GM19193 (cell line): ENCODE measurements around the gene TSPAN14.

Experiments used
- POLR2A ChIP-seq: IDR thresholded peaks from 4 replicates; pipeline ENCODE4 v1.6.1; 2011; ENCODE audit not compliant: insufficient read depth, insufficient read length; ENCODE audit errors: extremely low read depth

TSPAN14 gene

DNA sequence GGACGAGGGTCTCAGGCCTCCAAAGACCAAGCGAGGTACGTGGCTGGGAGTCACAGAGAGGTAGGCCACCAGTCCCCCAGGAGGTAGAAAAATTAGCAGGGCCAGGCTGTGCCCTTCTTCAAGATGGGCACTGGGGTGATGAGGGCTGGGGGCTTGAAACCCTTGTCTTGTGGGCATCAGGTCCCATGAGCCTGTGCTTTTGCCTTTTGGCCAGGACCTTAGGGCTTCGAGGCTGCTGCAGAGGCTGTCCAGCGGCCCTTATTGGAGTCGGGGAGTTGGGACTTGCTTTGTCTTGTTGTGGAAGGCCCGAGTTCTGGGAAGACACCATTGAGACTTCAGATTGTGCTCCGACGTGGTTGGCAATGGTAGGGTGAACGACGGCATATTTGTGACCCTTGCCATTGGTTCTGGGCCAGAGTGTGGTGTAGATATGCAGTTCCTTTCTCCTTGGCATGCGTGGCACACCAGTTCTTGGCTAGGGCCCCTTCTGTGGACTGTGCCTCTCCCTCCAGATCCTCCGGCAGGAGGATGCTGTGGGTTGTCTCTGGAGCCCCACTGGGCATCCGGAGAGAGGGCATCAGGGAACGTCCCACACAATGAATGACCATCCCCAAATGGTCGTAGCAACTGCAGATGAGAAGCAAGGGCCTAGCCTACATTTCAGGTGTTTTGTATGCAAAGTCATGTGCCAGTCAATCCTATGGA, 84.5 kb downstream of the TSPAN14 start:
- TF ChIP-seq POLR2A = no peak

DNA sequence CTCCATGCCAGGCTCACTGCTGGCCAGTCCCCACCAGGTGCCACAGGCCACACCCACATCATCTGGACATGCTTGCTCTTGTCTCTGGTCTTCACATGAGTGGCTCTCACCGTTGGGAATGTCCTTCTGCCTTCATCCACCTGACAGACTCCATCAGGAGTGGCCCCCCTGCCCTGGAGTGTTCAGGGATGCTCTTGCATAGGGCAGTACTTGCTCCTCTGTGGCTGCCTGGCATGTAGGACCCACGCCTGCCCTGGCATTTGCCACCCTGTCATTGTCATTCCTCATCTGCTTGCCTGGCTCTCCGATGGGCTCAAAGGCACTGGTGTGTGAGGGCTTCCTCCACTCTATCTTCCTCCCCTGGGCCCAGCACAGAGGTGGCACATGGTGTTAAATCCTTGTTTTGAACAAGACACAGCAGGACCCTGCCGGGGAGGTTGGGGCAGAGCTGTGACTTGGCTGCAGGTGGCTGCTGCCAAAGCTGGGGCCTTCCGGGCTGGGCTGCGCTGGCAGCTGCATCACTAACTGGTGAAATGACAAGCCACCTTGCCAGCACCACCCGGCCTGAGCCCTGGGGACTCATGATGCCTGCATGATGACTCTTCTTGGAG, 85.4 kb downstream of the TSPAN14 start:
- TF ChIP-seq POLR2A = no peak

DNA sequence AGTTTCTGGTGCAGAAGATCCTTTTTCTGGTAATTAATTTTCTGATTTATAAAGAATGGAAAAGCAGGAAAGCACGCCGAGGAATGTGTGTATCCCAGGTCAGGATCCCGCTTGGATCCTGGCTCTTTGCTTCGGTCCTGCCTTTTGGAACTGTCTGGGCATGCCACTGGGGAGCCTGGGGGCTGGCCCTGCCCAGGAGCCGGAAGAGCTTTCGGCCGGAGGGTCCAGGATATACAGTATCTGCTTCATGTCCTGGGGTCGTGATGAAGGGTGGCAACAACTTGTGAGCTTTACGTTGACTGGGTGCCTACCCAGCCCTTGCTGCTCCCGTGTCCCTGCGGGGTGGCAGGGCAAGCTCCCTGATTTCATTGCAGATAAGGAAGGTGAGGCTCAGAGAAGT, 86.0 kb downstream of the TSPAN14 start:
- TF ChIP-seq POLR2A = no peak

DNA sequence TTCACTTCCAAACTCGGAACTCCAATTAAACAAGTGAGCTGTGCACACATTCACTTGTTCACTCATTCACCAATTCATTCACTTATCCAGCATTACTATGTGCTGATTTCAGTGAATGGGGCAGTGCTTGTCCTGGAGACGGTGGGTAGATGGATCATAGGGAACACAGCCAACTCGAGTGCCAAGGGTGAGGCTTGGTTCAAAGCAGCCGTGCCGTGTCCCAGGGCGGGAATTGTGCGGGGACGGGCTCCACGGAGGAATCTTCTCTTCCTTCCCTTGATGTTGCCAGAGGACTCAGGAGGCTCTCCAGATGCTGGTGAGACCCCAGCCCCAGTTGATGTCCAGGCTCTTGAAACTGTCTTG, 86.5 kb downstream of the TSPAN14 start:
- TF ChIP-seq POLR2A = no peak

DNA sequence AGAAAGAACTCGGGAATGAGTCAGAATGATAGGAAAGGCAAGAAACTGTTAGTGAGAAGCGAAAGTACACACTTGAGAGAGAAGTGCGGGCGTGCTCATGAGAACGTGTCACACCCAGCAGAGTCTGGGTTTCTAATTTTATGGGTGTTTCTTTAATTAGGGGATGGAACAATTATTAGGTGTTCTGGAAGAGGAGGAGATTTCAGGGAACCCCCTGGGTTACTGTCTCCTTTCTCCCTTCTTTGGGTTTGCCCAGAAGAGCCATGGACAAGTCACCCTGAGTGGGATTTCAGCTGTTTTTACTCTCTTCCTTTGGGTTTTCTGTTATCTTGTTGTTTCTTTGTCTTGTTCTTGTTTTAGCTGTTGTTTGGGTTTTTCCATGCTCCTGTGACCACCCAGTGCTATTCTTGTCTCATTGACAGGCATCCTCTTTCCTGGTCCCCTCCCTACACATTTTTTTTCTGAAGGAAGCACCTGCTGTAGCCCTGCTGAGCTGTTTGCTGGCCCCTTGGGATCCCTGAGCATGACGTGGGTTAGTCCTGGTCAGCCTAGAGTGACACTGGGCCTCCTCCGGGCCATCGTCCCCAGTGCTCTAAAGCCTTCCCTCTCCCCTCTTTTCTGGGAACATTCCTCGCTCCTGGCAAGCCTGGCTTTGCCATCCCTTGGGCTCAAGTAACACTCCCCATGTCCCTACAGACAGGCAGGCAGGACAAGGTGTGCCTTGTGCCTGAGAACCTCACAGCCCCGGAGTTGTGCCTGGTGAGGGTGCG, 87.1 kb downstream of the TSPAN14 start:
- no peak for TF ChIP-seq POLR2A

DNA sequence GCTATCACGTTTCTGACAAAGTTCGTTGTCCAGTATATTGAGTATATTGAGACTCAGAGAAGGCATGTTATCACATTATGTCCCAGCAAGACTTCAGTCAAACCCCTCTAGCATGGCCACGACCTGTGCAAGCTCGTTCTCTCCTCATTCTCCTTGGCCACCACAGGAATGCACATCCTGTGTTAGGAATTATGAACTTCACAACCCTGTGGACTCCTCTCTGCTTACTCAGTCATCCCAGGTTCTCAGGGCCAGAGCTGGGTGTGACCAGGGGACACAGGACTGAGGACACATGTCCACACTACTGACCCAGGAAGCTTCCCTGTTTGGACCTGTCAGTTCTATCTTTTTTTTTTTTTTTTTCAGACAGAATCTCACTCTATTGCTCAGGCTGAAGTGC, 87.9 kb downstream of the TSPAN14 start:
- no peak for TF ChIP-seq POLR2A

DNA sequence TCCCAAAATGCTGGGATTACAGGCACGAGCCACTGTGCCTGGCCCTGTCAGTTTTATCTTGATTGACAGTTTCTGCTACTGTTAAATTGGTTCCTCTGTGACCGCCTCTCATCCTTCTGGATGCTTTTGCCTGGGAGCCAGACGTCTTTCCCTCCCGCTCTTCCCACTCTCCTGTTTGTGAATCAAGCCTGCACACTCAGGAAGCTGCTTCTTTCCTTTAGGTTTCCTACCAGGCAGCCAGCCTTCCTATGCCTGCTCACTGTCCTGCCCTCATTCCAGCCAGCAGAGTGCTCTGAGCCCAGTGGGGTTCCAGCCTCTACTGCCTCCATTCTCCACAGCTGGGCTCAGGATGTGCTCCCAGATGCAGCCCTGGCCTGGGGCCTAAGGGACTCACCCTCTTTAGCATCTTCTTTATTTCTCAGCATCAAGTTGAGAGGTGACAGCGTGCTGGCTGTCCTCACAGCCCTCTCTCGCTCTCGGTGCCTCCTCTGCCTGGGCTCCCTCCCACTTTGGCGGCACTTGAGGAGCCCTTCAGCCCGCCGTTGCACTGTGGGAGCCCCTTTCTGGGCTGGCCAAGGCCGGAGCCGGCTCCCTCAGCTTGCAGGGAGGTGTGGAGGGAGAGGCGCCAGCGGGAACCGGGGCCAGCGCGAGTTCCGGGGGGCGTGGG, 88.7 kb downstream of the TSPAN14 start:
- no peak for TF ChIP-seq POLR2A

DNA sequence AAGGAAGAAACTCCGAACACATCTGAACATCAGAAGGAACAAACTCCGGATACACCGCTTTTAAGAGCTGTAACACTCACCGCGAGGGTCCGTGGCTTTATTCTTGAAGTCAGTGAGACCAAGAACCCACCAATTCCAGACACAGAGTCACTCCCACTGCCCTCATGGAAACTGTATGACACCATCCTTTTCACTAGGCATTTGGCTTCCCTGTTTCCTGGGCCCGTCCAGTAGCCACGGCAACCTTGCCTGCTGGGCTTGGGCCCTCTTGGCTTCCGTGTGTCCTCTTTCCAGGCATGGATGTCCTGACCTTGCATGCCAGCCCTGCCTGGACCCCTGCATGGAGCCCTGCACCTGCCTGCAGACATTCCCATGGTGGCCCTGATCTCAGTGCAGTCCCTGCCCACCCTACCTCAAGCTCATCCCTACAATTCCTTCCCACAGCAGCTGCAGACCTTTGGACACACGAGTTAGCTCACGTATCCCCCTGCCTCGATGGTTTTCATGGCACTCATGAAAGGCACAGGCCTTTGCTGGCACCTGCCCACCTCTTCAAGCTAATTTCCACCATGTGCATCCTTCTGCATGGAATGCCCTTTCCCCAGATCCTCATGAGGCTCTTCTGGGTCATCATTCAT, 90.3 kb downstream of the TSPAN14 start:
- TF ChIP-seq POLR2A = no peak

DNA sequence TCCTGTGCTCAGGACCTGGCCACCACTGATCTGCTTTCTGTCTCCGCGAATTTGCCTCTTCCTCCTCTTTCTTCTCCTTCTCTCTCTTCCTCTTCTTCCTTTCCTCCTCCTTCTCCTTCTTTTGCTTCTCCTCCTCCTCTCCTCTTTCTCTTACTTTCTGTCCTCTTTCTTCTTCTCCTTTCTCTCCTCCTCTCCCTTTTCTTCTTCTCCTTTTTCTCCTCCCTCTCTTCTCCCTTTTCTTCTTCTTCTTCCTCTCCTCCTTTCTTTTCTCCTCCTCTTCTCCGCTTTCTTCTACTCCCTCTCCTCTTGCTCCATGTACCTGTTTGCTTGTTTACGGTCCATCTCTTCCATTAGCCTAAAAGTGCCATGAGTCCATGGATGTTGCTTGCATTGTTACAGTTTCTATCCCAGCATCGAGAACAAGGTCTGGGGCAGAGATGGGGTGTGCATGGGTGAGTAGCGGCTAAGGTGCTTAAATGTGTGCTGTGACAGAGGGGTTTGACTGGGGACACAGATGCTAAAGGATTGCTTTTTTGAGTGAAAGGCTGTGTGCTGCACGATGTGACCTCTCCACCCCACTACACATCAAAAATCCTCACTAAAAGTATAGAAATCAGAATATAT, 91.3 kb downstream of the TSPAN14 start:
- no peak for TF ChIP-seq POLR2A

DNA sequence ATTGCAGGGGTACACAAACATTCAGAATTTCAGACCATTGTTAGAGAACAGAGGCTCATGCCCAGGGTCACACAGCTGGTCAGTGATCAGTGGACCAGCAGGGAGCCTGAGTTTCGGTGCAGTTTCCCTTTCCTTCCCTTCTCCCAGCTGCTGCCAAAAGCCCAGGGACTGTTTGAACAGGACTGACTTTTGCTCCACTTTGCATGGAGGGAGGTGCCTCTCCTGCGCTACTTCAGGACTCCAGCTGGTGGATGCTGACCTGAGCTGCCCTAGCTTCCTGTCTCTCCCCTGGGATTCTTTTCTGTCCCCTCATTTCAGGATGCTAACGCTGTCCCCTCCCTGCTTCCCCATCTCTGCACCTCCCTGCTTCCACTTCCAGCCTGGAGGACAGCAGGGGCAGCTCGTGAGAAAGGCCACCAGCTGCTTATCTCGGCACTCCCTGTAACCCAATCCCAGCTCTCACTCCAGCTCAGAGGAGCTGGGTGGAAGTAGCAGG, 98.1 kb downstream of the TSPAN14 start:
- TF ChIP-seq POLR2A = no peak

DNA sequence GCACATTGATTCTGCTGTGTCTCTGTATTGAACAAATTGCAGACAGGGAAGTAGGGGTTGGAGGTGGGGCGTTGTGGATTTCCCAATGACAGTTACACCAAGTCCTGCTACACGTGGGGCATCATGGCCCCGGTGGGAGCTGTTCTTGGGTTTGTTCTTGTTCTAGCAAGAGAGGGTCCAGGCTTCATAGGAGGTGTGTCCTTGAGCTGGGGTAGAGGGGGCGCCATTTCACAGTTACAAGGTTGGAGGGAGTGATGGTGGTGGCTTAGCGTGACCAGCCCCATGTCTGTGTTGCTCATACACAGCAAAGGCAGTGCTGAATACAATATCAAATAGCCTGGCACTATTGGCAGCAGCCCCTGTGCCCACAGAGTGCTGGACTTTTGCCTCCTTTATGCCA, 99.3 kb downstream of the TSPAN14 start:
- TF ChIP-seq POLR2A = no peak

DNA sequence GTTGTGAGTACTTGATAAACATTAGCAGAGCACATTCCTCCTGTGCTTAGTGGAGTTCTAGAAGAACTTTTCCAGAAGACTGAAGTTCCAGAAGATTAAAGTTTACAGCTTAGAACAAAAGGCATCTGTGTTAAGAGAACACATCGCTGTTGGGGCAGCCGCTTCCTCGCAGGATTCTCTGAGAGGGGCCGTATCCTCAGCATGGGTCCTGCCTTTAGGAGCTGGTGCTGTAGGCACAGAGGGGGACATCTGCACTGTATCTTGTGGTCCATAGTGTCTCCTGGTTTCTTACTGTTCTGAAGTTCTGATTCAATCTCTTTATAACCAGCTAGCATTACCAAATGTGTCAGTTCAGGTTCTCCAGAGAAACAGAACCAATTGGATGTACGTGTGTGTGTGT, 99.9 kb downstream of the TSPAN14 start:
- TF ChIP-seq POLR2A = no peak

DNA sequence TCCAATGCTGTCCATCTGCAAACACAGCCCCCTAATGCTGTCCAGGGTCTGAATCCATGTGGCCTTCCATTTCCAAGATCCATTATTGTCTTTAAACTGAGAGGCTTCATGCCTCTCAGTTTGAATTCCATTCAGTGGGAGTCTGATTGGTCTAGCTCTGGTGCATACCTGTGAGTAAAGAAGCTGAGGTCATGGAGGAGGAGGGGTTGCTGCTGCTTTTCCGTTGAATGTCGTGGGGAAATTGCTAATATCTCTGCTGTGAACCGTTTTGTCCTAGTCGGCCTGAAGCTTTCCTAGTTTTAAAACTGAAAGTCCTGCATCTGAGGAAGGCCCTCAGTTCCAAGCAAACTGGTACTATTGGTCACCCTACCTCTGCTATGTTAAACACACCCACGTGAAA, 101.3 kb downstream of the TSPAN14 start:
- no peak for TF ChIP-seq POLR2A

DNA sequence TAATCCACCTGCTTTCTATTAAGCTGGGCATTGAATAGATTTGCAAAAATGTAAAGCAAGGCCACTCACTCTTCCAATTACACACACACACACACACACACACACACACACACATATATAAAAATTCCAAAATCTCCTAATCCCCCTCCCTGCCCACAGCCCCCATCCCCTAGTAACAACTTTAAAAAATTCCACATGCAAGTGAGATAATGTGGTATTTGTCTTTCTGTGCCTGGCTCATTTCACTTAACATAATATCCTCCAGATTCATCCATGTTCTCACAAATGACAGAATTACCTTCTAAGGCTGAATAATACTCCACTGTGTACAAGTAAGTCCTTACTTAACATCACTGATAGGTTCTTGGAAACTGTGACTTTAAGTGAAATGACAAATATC, 107.8 kb downstream of the TSPAN14 start:
- no peak for TF ChIP-seq POLR2A

DNA sequence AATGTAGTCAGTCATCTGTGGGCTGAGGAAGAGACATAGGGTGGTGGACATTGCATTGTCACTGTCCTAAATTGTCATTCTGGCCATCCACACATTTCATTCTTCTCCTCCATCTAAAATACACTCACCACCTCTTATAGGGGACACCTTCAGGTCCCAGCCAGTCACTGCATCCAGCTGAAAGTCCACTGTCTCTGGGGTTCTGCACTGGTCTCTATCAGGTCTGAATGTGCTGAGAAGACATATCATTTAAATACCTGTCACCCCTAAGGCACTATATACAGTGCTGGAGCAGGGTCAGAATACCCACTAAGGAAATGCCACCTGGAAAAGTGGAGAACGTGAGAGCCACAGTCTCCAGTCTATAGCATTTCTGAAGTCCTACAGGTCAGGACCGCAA, 113.2 kb downstream of the TSPAN14 start:
- TF ChIP-seq POLR2A = no peak

DNA sequence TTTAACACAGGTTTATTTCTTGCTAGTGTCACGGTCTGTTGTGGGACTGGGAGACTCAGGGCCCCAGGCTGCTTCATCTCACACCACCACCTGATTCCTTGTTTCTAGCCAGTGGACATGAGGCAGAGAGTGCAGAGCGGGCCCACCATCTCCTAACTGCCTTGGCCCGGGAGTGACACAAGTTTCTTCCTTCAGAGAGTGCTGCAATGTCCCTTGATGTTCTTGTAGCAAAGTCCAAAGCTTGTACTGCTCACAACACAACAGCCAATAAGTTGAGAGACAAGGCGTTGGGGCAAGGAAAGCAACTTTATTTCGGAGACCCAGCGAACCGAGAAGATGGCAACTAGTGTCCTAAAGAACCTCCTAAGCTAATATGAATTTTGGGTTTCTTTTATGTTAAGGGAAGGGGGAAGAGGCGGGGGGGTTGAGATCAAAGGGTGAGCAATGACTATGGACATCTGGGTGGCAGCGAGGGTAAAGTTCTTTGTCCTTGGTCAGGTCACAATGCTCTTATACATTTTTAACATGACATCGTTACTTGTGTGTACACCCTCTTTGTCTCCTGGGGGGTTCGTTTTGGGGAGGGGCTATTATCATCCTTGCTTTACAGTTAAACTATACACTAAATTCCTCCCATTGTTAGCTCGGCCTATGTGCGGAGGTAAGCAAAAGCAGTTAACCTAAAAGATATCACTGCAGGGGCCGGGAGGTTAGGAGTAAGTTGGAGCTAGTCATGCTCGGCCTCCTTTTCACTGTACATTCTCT, 115.2 kb downstream of the TSPAN14 start:
- TF ChIP-seq POLR2A = no peak
